Ishikawa (cell line): ENCODE results near the gene MRE11.

Source experiments
- CEBPB ChIP-seq: IDR thresholded peaks from 2 replicates; pipeline ENCODE4 v1.6.1; 2012
- CREB1 ChIP-seq: IDR thresholded peaks from 2 replicates; pipeline ENCODE4 v1.6.1; 2012; ENCODE audit warnings: low read depth
- EGR1 ChIP-seq: IDR thresholded peaks from 2 replicates; pipeline ENCODE4 v1.6.1; 2012
- EP300 ChIP-seq: IDR thresholded peaks from 2 replicates; pipeline ENCODE4 v1.6.1; 2012; ENCODE audit warnings: borderline replicate concordance
- FOXM1 ChIP-seq: IDR thresholded peaks from 2 replicates; pipeline ENCODE4 v1.6.1; 2012; ENCODE audit warnings: low read depth, borderline replicate concordance
- NFIC ChIP-seq: IDR thresholded peaks from 2 replicates; pipeline ENCODE4 v1.6.1; 2012
- RAD21 ChIP-seq: IDR thresholded peaks from 2 replicates; pipeline ENCODE4 v1.6.1; 2012; ENCODE audit warnings: low read depth
- TAF1 ChIP-seq: IDR thresholded peaks from 2 replicates; pipeline ENCODE4 v1.6.1; 2012; ENCODE audit warnings: low read depth, mild to moderate bottlenecking
- TCF12 ChIP-seq: IDR thresholded peaks from 2 replicates; pipeline ENCODE4 v1.6.1; 2012; ENCODE audit warnings: low read depth
- TEAD4 ChIP-seq: IDR thresholded peaks from 2 replicates; pipeline ENCODE4 v1.6.1; 2012
- YY1 ChIP-seq: IDR thresholded peaks from 2 replicates; pipeline ENCODE4 v1.6.1; 2012; ENCODE audit warnings: low read depth
- ZBTB7A ChIP-seq: IDR thresholded peaks from 2 replicates; pipeline ENCODE4 v1.6.1; 2012; ENCODE audit warnings: low read depth
- TF ChIP-seq, protein P1 (sequence below): IDR thresholded peaks from 2 replicates; pipeline ENCODE4 v1.6.1; 2012
- TF ChIP-seq, protein P2 (sequence below): IDR thresholded peaks from 2 replicates; pipeline ENCODE4 v1.6.1; 2012
- TF ChIP-seq, protein P3 (sequence below): IDR thresholded peaks from 2 replicates; pipeline ENCODE4 v1.6.1; 2012; ENCODE audit warnings: low read depth, mild to moderate bottlenecking

MRE11 gene

GRCh38 chr11:94455861-94456260 lies 37.8 kb downstream of the MRE11 start:
- TF ChIP-seq YY1 (no peak), EP300 (peak; percentile 19; the same call in 1 of the 2 replicates)

DNA sequence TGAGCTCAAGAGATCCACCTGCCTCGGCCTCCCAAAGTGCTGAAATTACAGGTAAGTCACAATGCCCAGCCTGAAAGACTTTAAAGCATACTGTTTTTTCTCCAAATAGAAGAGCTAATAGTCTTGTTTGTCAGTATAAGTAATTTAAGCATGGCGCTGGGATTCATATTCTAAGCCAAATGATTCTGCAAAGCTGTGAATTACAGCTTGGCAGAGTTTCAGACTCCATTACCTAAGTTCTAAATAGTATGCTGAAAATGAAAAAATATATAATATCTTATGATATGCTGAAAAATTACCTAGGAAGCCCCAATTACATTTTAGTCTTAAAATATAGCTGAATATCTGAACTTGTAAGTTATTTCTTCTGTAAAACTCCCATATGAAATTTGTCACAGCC lies 39.3 kb downstream of the MRE11 start:
- TF ChIP-seq YY1: no peak
- no peak for TF ChIP-seq TCF12
- TF ChIP-seq RAD21: no peak
- TF ChIP-seq EGR1: no peak
- TF ChIP-seq, protein P1, sequence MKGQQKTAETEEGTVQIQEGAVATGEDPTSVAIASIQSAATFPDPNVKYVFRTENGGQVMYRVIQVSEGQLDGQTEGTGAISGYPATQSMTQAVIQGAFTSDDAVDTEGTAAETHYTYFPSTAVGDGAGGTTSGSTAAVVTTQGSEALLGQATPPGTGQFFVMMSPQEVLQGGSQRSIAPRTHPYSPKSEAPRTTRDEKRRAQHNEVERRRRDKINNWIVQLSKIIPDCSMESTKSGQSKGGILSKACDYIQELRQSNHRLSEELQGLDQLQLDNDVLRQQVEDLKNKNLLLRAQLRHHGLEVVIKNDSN: no peak
- TF ChIP-seq CREB1: no peak
- no peak for TF ChIP-seq CEBPB
- TF ChIP-seq NFIC: no peak
- no peak for TF ChIP-seq TAF1
- no peak for TF ChIP-seq FOXM1
- TF ChIP-seq, protein P2, sequence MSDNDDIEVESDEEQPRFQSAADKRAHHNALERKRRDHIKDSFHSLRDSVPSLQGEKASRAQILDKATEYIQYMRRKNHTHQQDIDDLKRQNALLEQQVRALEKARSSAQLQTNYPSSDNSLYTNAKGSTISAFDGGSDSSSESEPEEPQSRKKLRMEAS: no peak

DNA sequence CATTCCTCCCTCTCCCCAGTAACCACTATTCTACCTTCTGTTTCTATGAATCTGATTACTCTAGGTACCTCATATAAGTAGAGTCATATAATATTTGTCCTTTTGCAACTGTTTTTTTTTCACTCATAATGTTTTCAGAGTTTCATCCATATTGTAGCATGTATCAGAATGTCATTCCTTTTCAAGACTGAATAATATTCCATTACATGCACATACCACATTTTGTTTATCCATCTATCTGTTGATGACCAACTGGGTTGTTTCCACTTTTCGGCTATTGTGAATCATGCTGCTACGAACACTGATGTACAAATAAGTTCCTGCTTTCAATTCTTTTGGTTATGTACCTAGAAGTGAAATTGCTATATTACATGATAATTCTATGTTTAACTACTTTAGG lies 40.7 kb downstream of the MRE11 start:
- TF ChIP-seq NFIC: no peak
- TF ChIP-seq FOXM1: no peak
- TF ChIP-seq CREB1: no peak

- TF ChIP-seq, protein P2: no peak
- no peak for TF ChIP-seq TCF12
Observed at GRCh38 chr11:94450048-94450447, 43.6 kb downstream of the MRE11 start.

GRCh38 chr11:94449437-94449836 lies 44.2 kb downstream of the MRE11 start:
- TF ChIP-seq TAF1 (no peak), CEBPB (no peak), TEAD4 (no peak), FOXM1 (no peak), EP300 (no peak), TCF12 (no peak), YY1 (no peak), ZBTB7A (no peak), NFIC (no peak), CREB1 (no peak), RAD21 (no peak), EGR1 (no peak)
- TF ChIP-seq, protein P2: no peak
- TF ChIP-seq, protein P1: no peak
- TF ChIP-seq, protein P3, sequence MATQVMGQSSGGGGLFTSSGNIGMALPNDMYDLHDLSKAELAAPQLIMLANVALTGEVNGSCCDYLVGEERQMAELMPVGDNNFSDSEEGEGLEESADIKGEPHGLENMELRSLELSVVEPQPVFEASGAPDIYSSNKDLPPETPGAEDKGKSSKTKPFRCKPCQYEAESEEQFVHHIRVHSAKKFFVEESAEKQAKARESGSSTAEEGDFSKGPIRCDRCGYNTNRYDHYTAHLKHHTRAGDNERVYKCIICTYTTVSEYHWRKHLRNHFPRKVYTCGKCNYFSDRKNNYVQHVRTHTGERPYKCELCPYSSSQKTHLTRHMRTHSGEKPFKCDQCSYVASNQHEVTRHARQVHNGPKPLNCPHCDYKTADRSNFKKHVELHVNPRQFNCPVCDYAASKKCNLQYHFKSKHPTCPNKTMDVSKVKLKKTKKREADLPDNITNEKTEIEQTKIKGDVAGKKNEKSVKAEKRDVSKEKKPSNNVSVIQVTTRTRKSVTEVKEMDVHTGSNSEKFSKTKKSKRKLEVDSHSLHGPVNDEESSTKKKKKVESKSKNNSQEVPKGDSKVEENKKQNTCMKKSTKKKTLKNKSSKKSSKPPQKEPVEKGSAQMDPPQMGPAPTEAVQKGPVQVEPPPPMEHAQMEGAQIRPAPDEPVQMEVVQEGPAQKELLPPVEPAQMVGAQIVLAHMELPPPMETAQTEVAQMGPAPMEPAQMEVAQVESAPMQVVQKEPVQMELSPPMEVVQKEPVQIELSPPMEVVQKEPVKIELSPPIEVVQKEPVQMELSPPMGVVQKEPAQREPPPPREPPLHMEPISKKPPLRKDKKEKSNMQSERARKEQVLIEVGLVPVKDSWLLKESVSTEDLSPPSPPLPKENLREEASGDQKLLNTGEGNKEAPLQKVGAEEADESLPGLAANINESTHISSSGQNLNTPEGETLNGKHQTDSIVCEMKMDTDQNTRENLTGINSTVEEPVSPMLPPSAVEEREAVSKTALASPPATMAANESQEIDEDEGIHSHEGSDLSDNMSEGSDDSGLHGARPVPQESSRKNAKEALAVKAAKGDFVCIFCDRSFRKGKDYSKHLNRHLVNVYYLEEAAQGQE: no peak

- no peak for TF ChIP-seq EGR1
- no peak for TF ChIP-seq TEAD4
- no peak for TF ChIP-seq TCF12
- TF ChIP-seq YY1: no peak
- TF ChIP-seq, protein P2: no peak
- TF ChIP-seq EP300: no peak
- TF ChIP-seq CEBPB: no peak
- TF ChIP-seq FOXM1: no peak
- TF ChIP-seq, protein P1: no peak
Observed at GRCh38 chr11:94449029-94449428, 44.6 kb downstream of the MRE11 start.

- TF ChIP-seq YY1 (no peak), ZBTB7A (no peak), EGR1 (no peak), EP300 (no peak), RAD21 (no peak), NFIC (no peak), TAF1 (no peak), TCF12 (no peak), TEAD4 (no peak)
Observed at GRCh38 chr11:94447149-94447548, 46.5 kb downstream of the MRE11 start.

DNA sequence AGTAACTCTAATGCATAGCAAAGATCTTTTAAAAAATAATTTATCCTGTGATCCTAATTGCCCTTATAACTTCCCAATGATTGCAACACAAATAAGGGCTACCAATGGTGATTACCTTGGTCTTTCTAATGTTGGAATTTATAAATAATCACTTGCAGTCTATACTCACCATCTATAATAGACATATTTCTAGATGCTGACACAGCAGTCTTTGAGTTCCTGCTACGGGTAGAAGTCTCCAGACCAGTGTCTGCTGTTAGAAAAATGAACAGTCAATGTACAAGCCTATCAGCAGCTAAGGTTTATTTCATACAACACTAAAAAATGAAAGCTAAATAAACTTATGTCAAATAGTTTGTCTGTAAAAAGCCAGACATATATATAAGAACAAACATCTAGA lies 48.0 kb downstream of the MRE11 start:
- TF ChIP-seq NFIC (no peak), YY1 (no peak), CREB1 (no peak), RAD21 (no peak), EP300 (no peak), EGR1 (no peak), FOXM1 (no peak)
- TF ChIP-seq, protein P1: no peak
- TF ChIP-seq, protein P2: no peak
- TF ChIP-seq, protein P3: no peak
